Measurements from ENCODE around the gene METAP2. TPM values are rescaled to one million over a fixed set of nuclear protein-coding genes. Genes with fewer than 3 reads are reported as not detected.

The METAP2 gene
- polyA plus RNA-seq, 1 donor (not counting 4 experiments of a cell fraction or from before 2014, with no cell fraction given), result 103 TPM

DNA sequence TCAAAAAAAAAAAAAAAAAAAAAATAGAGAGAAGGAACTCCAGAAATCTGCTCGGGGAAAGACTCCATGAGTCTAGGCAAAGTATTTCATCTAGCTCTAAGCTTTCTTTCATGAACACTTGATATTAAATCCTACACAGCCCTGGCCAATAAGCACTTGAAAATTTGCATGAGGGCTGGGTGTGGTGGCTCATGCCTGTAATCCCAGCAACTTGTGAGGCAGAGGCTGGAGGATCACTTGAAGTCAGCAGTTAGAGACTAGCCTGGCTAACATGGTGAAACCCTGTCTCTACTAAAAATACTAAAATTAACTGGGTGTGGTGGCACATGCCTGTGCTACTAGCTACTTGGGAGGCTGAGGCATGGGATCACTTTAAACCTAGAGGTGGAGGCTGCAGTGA lies 13.1 kb upstream of the METAP2 start:
- Histone ChIP-seq H3K9me1 (ENCODE audit: control insufficient read depth, extremely low read depth, insufficient read depth, low read length) (no peaks in the 10 kb centered on the region), H3K79me2 (ENCODE audit: control insufficient read depth, insufficient read depth, low read length) (no peaks in the 10 kb centered on the region), H4K20me1 (ENCODE audit: control insufficient read depth, extremely low read depth, insufficient read depth, low read length) (no peaks in the 10 kb centered on the region), H3K9me3 (ENCODE audit: control insufficient read depth, low read depth, low read length) (peaks cover 2% of the 10 kb centered on the region), H3K27me3 (ENCODE audit: control insufficient read depth, extremely low read depth, insufficient read depth, low read length) (no peaks in the 10 kb centered on the region), H3K27ac (ENCODE audit: control insufficient read depth, insufficient read depth, low read length) (no peak overlapping the region), H2AFZ (ENCODE audit: control insufficient read depth, low read length) (no peak overlapping the region), H3K4me2 (ENCODE audit: control insufficient read depth, extremely low read depth, insufficient read depth, low read depth, low read length) (no peak overlapping the region), H3K36me3 (ENCODE audit: control insufficient read depth in 2 of 2, extremely low read depth in 1 of 2, insufficient read depth in 2 of 2, low read length in 2 of 2) (no peaks in the 10 kb centered on the region), H3K4me1 (ENCODE audit: control insufficient read depth, extremely low read depth, insufficient read depth, low read length) (no peaks in the 10 kb centered on the region), H3K9ac (ENCODE audit: control insufficient read depth, extremely low read depth, insufficient read depth, low read length) (no peak overlapping the region), H3K4me3 (ENCODE audit: control insufficient read depth in 2 of 3, extremely low read depth in 1 of 3, insufficient read depth in 2 of 3, low read depth in 1 of 3, low read length in 3 of 3) (no peak overlapping the region)
- dilution Hi-C loops (cut with MboI; ENCODE audit: extremely low pct_ligation_motif_present, low sequenced_read_pairs), result no loop called here
- DNase-seq (ENCODE audit: low read depth, low spot score) (no peak), FAIRE-seq (no peak)
- no peak for TF ChIP-seq CTCF (optimal IDR thresholded peaks at IDR 0.05 in 1 of 3, IDR thresholded peaks at IDR 0.05 in 1 of 3, conservative IDR thresholded peaks at IDR 0.05 in 1 of 3; ENCODE audit: extremely low read depth in 1 of 3, insufficient read depth in 2 of 3, low read length in 3 of 3)
- TF ChIP-seq EZH2 (IDR thresholded peaks at IDR 0.05; ENCODE audit: low read length), result no peak

- Histone ChIP-seq H3K9me3 (ENCODE audit: control insufficient read depth, low read depth, low read length) (peaks cover 2% of the 10 kb centered on the region), H3K27ac (ENCODE audit: control insufficient read depth, insufficient read depth, low read length) (no peak overlapping the region), H2AFZ (ENCODE audit: control insufficient read depth, low read length) (no peak overlapping the region), H3K4me2 (ENCODE audit: control insufficient read depth, extremely low read depth, insufficient read depth, low read depth, low read length) (no peak overlapping the region), H4K20me1 (ENCODE audit: control insufficient read depth, extremely low read depth, insufficient read depth, low read length) (no peaks in the 10 kb centered on the region), H3K36me3 (ENCODE audit: control insufficient read depth in 2 of 2, extremely low read depth in 1 of 2, insufficient read depth in 2 of 2, low read length in 2 of 2) (no peaks in the 10 kb centered on the region), H3K4me1 (ENCODE audit: control insufficient read depth, extremely low read depth, insufficient read depth, low read length) (no peaks in the 10 kb centered on the region), H3K79me2 (ENCODE audit: control insufficient read depth, insufficient read depth, low read length) (no peaks in the 10 kb centered on the region), H3K9ac (ENCODE audit: control insufficient read depth, extremely low read depth, insufficient read depth, low read length) (no peak overlapping the region), H3K4me3 (ENCODE audit: control insufficient read depth in 2 of 3, extremely low read depth in 1 of 3, insufficient read depth in 2 of 3, low read depth in 1 of 3, low read length in 3 of 3) (no peak overlapping the region), H3K27me3 (ENCODE audit: control insufficient read depth, extremely low read depth, insufficient read depth, low read length) (no peaks in the 10 kb centered on the region), H3K9me1 (ENCODE audit: control insufficient read depth, extremely low read depth, insufficient read depth, low read length) (no peaks in the 10 kb centered on the region)
- DNase-seq (ENCODE audit: low read depth, low spot score), result no peak
- TF ChIP-seq EZH2 (IDR thresholded peaks at IDR 0.05; ENCODE audit: low read length) (no peak), CTCF (optimal IDR thresholded peaks at IDR 0.05 in 1 of 3, IDR thresholded peaks at IDR 0.05 in 1 of 3, conservative IDR thresholded peaks at IDR 0.05 in 1 of 3; ENCODE audit: extremely low read depth in 1 of 3, insufficient read depth in 2 of 3, low read length in 3 of 3) (no peak)
- dilution Hi-C loops (cut with MboI; ENCODE audit: extremely low pct_ligation_motif_present, low sequenced_read_pairs), result no loop called here
- FAIRE-seq, result no peak
Measured at GRCh38 chr12:95462081-95462480, 11.9 kb upstream of the METAP2 start.
